ENCODE measurements around the gene BMP6.

The BMP6 gene

GRCh38 chr6:7725849-7726415 is at the start of gene BMP6:
Gene BMP6, plus strand, starts transcription at chr6:7726099. Its CDS starts 857 bp downstream, at chr6:7726956.
- peak; percentile 51 to 52 for DNase-seq

GRCh38 chr6:7677229-7677628 is 48.7 kb upstream of the BMP6 start:
- DNase-seq = no peak

GRCh38 chr6:7680393-7681075 is 45.4 kb upstream of the BMP6 start:
- DNase-seq = no peak

- DNase-seq = no peak
Measured at GRCh38 chr6:7681449-7681848, 44.5 kb upstream of the BMP6 start.

- DNase-seq = no peak
Measured at GRCh38 chr6:7684076-7684475, 41.8 kb upstream of the BMP6 start.

GRCh38 chr6:7684843-7685242 is 41.1 kb upstream of the BMP6 start:
- no peak for DNase-seq

- no peak for DNase-seq
Measured at GRCh38 chr6:7685276-7685675, 40.6 kb upstream of the BMP6 start.

GRCh38 chr6:7687145-7688111 is 38.5 kb upstream of the BMP6 start:
- DNase-seq = no peak

GRCh38 chr6:7691021-7691420 is 34.9 kb upstream of the BMP6 start:
- no peak for DNase-seq

- no peak for DNase-seq
Measured at GRCh38 chr6:7691675-7692452, 34.0 kb upstream of the BMP6 start.

GRCh38 chr6:7692453-7692784 is 33.5 kb upstream of the BMP6 start:
- DNase-seq = no peak

GRCh38 chr6:7693827-7694226 is 32.1 kb upstream of the BMP6 start:
- no peak for DNase-seq

GRCh38 chr6:7696061-7696460 is 29.8 kb upstream of the BMP6 start:
- no peak for DNase-seq

GRCh38 chr6:7697432-7697819 is 28.5 kb upstream of the BMP6 start:
- no peak for DNase-seq

GRCh38 chr6:7697820-7698623 is 27.9 kb upstream of the BMP6 start:
- no peak for DNase-seq

- DNase-seq = no peak
Measured at GRCh38 chr6:7701212-7701834, 24.6 kb upstream of the BMP6 start.

GRCh38 chr6:7703148-7703680 is 22.7 kb upstream of the BMP6 start:
- DNase-seq = no peak

GRCh38 chr6:7705483-7705882 is 20.4 kb upstream of the BMP6 start:
- DNase-seq = no peak

GRCh38 chr6:7706269-7706668 is 19.6 kb upstream of the BMP6 start:
- DNase-seq = no peak

GRCh38 chr6:7707787-7708186 is 18.1 kb upstream of the BMP6 start:
- no peak for DNase-seq

GRCh38 chr6:7719364-7719850 is 6.5 kb upstream of the BMP6 start:
- no peak for DNase-seq

Measured in stimulated activated CD4-positive, alpha-beta T cell treated with anti-CD3 and anti-CD28 coated beads, Interleukin-4, amount 100 ng/mL, for 4 hours (primary cell).